CD14-positive monocyte (primary cell): Measurements from ENCODE around the gene NAP1L4. TPM values are rescaled to one million over a fixed set of nuclear protein-coding genes. Genes with fewer than 3 reads are reported as not detected.

ENCODE experiments used
- DNase-seq, 3 donors: peaks; one replicate each; pipeline ENCODE4 v3.0.0-alpha.2; 2011 to 2022
- H2AFZ ChIP-seq: 2 replicates; pipeline ENCODE4 v1.6.0; 2012; ENCODE audit warnings: mild to moderate bottlenecking, low read depth, low read length, inconsistent platforms; ENCODE audit not compliant: insufficient read depth, poor library complexity, severe bottlenecking
- H3K27ac ChIP-seq, 2 donors: 1 replicate in 1 of 2; 2 replicates in 1 of 2; pipeline ENCODE4 v1.5.1; 2012 to 2013; ENCODE audit warnings: low read length in 2 of 2, control low read depth in 1 of 2, inconsistent platforms in 1 of 2, low read depth in 1 of 2, mild to moderate bottlenecking in 1 of 2
- H3K27me3 ChIP-seq, 2 donors: one replicate each; pipeline versions ENCODE4 v1.6.0 to v1.6.1; 2011 to 2013; ENCODE audit warnings: low read length in 2 of 2; ENCODE audit not compliant: control insufficient read depth in 2 of 2, insufficient read depth in 2 of 2
- H3K36me3 ChIP-seq, 2 donors: replicated peaks in 1 of 2; 1 replicate in 1 of 2; 2 replicates in 1 of 2; pipeline versions ENCODE4 v1.5.1 to v1.6.1; 2012 to 2013; ENCODE audit warnings: low read length in 2 of 2, control low read depth in 1 of 2, inconsistent platforms in 1 of 2, mild to moderate bottlenecking in 1 of 2; ENCODE audit not compliant: insufficient read depth in 2 of 2, control insufficient read depth in 1 of 2
- H3K4me1 ChIP-seq, 2 donors: 1 replicate in 1 of 2; 2 replicates in 1 of 2; pipeline versions ENCODE4 v1.5.1 to v1.6.1; 2012 to 2013; ENCODE audit warnings: low read length in 2 of 2, control low read depth in 1 of 2, inconsistent platforms in 1 of 2, mild to moderate bottlenecking in 1 of 2, moderate library complexity in 1 of 2; ENCODE audit not compliant: insufficient read depth in 2 of 2, control insufficient read depth in 1 of 2
- H3K4me2 ChIP-seq: replicated peaks from 2 replicates; pipeline ENCODE3; 2012; ENCODE audit warnings: low read length, moderate library complexity, mild to moderate bottlenecking; ENCODE audit not compliant: poor library complexity, severe bottlenecking; ENCODE audit errors: extremely low read depth
- H3K4me3 ChIP-seq, 3 experiments: fragments of 200-600 bp in 1 of 3; sonication (generic) in 1 of 3; replicated peaks in 1 of 3; 1 replicate in 2 of 3; 2 replicates in 1 of 3; pipeline ENCODE4 v1.5.1; 2011 to 2013; ENCODE audit warnings: low read length in 3 of 3, mild to moderate bottlenecking in 3 of 3, control low read depth in 2 of 3, low read depth in 2 of 3, inconsistent platforms in 1 of 3, moderate library complexity in 1 of 3
- H3K79me2 ChIP-seq: 2 replicates; pipeline ENCODE4 v1.6.0; 2012; ENCODE audit warnings: mild to moderate bottlenecking, control low read depth, inconsistent platforms, low read length, moderate library complexity; ENCODE audit not compliant: insufficient read depth
- H3K9ac ChIP-seq: 2 replicates; pipeline ENCODE4 v1.6.0; 2017; ENCODE audit warnings: low read length, mild to moderate bottlenecking; ENCODE audit not compliant: insufficient read depth, poor library complexity, severe bottlenecking
- H3K9me3 ChIP-seq, 2 donors: replicated peaks in 1 of 2; 1 replicate in 1 of 2; 2 replicates in 1 of 2; pipeline versions ENCODE4 v1.5.1 to v1.6.1; 2012 to 2013; ENCODE audit warnings: low read length in 2 of 2, control low read depth in 1 of 2; ENCODE audit not compliant: control insufficient read depth in 1 of 2, insufficient read depth in 1 of 2
- H4K20me1 ChIP-seq: 2 replicates; pipeline ENCODE4 v1.6.0; 2012; ENCODE audit warnings: mild to moderate bottlenecking, low read length, control low read depth, moderate library complexity; ENCODE audit not compliant: insufficient read depth
- H3K27ac Mint-ChIP-seq, 7 donors: one replicate each; pipeline ENCODE4 v1.8.0; 2020; ENCODE audit warnings: mild to moderate bottlenecking in 7 of 7, mixed read lengths in 7 of 7, moderate library complexity in 6 of 7, inconsistent platforms in 2 of 7
- H3K27me3 Mint-ChIP-seq, 3 donors: one replicate each; pipeline ENCODE4 v1.8.0; 2021 to 2022; ENCODE audit warnings: low read depth in 3 of 3, mild to moderate bottlenecking in 3 of 3, mixed read lengths in 3 of 3, moderate library complexity in 3 of 3, inconsistent platforms in 1 of 3
- H3K36me3 Mint-ChIP-seq, 2 donors: one replicate each; pipeline ENCODE4 v1.8.0; 2020; ENCODE audit warnings: mixed read lengths in 2 of 2, inconsistent platforms in 1 of 2, mild to moderate bottlenecking in 1 of 2
- H3K4me1 Mint-ChIP-seq: one replicate; pipeline ENCODE4 v1.8.0; 2020; ENCODE audit warnings: mild to moderate bottlenecking, mixed read lengths
- H3K4me3 Mint-ChIP-seq, 2 donors: one replicate each; pipeline ENCODE4 v1.8.0; 2020; ENCODE audit warnings: mild to moderate bottlenecking in 2 of 2, mixed read lengths in 2 of 2, moderate library complexity in 1 of 2
- H3K9me3 Mint-ChIP-seq, 7 donors: one replicate each; pipeline ENCODE4 v1.8.0; 2020 to 2022; ENCODE audit warnings: mixed read lengths in 7 of 7, mild to moderate bottlenecking in 6 of 7, moderate library complexity in 6 of 7, inconsistent platforms in 2 of 7
- WGBS: methylation state at CpG from one replicate; pipeline ENCODE4 v1.1.5; 2013; ENCODE audit warnings: missing lambda C conversion rate; ENCODE audit not compliant: insufficient coverage; 5-methylcytosine and 5-hydroxymethylcytosine counted together
- intact Hi-C, 2 donors: fragments of 100-400 bp; cut with micrococcal nuclease; formaldehyde crosslinking; loops; one replicate each; pipeline versions ENCODE4 v1.15.0 to v1.15.1; 2023
- polyA plus RNA-seq, 3 donors: library from polyadenylated mRNA; depleted of rRNA in 1 of 3; unstranded in 2 of 3; stranded (reverse) in 1 of 3; fragments of 300-500 nt in 2 of 3; fragments of >200 nt in 1 of 3; fragmentation: Illumina TruSeq in 2 of 3; gene quantifications; 1 replicate in 2 of 3; 2 replicates in 1 of 3; pipeline ENCODE4 v1.2.3, GENCODE V29; 2012 to 2021
- TF ChIP-seq, protein P1 (sequence below): fragments of 200-600 bp; IDR thresholded peaks from one replicate; pipeline ENCODE4 v1.8.0; 2022; ENCODE audit warnings: antibody characterized with exemption, mild to moderate bottlenecking

NAP1L4 gene
- polyA plus RNA-seq, 3 donors = 42.1 to 44.9 (median 44.9) TPM

DNA sequence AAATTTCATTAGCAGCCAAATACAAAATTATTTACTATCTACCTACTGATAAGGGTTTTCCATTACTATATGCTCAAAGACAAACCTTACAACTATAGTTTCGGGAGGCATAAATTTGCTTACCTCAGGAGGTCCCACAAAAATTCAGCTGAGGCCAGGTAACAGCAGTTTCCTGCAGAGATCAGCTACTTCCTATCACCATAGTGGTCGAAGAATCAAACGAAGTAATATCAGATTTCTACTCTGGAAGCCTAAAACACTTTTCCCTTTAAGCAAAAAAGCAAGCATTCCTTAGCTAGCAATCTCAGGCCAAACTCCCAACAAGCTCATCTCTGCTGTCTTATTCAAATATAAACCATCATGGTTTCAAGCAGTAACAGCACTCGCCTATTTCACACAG lies 3.1 kb downstream of the NAP1L4 start:
- TF ChIP-seq, protein P1, sequence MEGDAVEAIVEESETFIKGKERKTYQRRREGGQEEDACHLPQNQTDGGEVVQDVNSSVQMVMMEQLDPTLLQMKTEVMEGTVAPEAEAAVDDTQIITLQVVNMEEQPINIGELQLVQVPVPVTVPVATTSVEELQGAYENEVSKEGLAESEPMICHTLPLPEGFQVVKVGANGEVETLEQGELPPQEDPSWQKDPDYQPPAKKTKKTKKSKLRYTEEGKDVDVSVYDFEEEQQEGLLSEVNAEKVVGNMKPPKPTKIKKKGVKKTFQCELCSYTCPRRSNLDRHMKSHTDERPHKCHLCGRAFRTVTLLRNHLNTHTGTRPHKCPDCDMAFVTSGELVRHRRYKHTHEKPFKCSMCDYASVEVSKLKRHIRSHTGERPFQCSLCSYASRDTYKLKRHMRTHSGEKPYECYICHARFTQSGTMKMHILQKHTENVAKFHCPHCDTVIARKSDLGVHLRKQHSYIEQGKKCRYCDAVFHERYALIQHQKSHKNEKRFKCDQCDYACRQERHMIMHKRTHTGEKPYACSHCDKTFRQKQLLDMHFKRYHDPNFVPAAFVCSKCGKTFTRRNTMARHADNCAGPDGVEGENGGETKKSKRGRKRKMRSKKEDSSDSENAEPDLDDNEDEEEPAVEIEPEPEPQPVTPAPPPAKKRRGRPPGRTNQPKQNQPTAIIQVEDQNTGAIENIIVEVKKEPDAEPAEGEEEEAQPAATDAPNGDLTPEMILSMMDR = no peak
- no peaks in the 10 kb centered on the region for H3K27me3 ChIP-seq
- H3K79me2 ChIP-seq = peaks cover 78% of the 10 kb centered on the region
- peaks cover 48% of the 10 kb centered on the region for H3K4me1 Mint-ChIP-seq
- peak overlapping the region; percentile 82 for H3K4me2 ChIP-seq
- H3K27me3 Mint-ChIP-seq = no peaks in the 10 kb centered on the region
- no peaks in the 10 kb centered on the region for H3K9me3 Mint-ChIP-seq
- intact Hi-C loops = no loop called here
- peak overlapping the region in 1 of 2 donors; percentile 62 for H3K27ac ChIP-seq
- WGBS = 33% methylated on average over 2 of the region's 4 CpGs
- no peak overlapping the region for H3K9ac ChIP-seq
- H3K4me1 ChIP-seq = peaks cover 38 to 48% of the 10 kb centered on the region in 2 donors
- peak overlapping the region; percentile 21 to 67 for H3K4me3 Mint-ChIP-seq
- H3K27ac Mint-ChIP-seq = peak overlapping the region in 4 of 7 donors; percentile 3 to 65 (median 20)
- H3K9me3 ChIP-seq = no peaks in the 10 kb centered on the region
- no peak overlapping the region for H2AFZ ChIP-seq
- H3K4me3 ChIP-seq = peak overlapping the region in 1 of 3 experiments; percentile 90
- H4K20me1 ChIP-seq = peaks cover 55% of the 10 kb centered on the region
- DNase-seq = no peak
- peaks cover 0 to 10% of the 10 kb centered on the region in 2 donors for H3K36me3 ChIP-seq
- H3K36me3 Mint-ChIP-seq = peaks cover 0 to 11% of the 10 kb centered on the region in 2 donors

DNA sequence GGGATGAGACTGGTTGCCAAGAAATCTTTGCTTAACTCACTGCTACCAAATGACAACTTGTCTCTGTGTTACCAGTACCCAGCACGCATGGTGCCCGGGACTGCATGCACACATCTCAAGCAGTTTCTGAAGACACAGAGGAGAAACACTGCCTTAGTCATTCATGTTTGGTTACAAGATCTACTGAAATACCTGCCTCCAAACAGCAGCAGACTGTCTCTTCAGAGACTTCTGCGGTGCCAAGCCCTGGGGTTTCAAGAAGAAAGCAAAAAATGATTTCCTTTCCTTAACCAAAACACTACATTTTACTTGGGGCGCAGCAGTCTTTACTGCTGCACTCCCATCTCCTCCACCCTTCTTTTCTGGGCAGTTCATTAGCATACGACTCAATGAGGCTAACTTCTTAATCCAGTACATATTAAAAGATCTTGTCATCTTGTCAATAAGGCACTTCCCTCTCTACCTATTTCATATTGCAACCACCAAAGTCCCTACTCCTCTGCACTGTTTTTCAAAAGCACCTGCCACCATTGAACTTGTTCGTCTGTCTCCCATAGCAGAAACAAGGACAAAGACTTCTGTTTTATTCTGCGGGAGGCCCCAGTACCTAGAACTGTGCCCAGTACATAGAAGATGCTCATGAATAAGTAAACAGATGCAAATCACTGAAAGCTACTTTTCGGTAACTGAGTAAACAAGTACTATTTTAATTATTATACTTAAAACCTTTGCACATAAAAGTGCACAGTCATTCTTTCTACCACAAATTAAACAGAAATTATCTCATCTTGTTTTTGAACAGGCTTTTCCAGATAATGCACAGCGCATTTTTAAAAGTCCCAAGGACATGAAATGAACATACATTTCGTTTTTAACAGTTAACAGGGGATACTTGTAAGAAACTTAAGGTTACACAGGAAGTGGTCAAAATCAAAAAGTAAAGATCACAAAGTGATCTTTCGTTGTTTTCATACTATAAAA lies 4.0 kb downstream of the NAP1L4 start:
- Histone ChIP-seq H3K27me3 (no peaks in the 10 kb centered on the region), H3K9me3 (no peaks in the 10 kb centered on the region), H3K4me1 (peaks cover 38 to 48% of the 10 kb centered on the region in 2 donors), H3K36me3 (peaks cover 0 to 15% of the 10 kb centered on the region in 2 donors), H3K4me2 (peak overlapping the region; percentile 82), H3K79me2 (peaks cover 86% of the 10 kb centered on the region), H4K20me1 (peaks cover 64% of the 10 kb centered on the region), H3K9ac (no peak overlapping the region), H2AFZ (no peak overlapping the region), H3K4me3 (peak overlapping the region in 1 of 3 experiments; percentile 90), H3K27ac (peak overlapping the region in 1 of 2 donors; percentile 62)
- peaks cover 48% of the 10 kb centered on the region for H3K4me1 Mint-ChIP-seq
- H3K27me3 Mint-ChIP-seq = no peaks in the 10 kb centered on the region
- 33% methylated on average over 6 of the region's 11 CpGs for WGBS
- H3K9me3 Mint-ChIP-seq = no peaks in the 10 kb centered on the region
- no peak for DNase-seq
- peak overlapping the region in 4 of 7 donors; percentile 8 to 65 (median 50) for H3K27ac Mint-ChIP-seq
- peak overlapping the region; percentile 40 for H3K4me3 Mint-ChIP-seq
- TF ChIP-seq, protein P1 = no peak
- peaks cover 2 to 16% of the 10 kb centered on the region in 2 donors for H3K36me3 Mint-ChIP-seq
- intact Hi-C loops = no loop called here
